HEK293 (cell line): ENCODE data around the gene SEC11A.

Experiments
- CTCF ChIP-seq: fragments of 450-650 bp; formaldehyde crosslinking; IDR thresholded peaks from 2 replicates; pipeline ENCODE4 v1.5.1; 2016; ENCODE audit warnings: missing biosample characterization, missing genetic modification characterization
- HIC1 ChIP-seq: fragments of 450-650 bp; formaldehyde crosslinking; IDR thresholded peaks from 2 replicates; pipeline ENCODE4 v1.5.1; 2016; ENCODE audit warnings: missing biosample characterization, missing genetic modification characterization
- REST ChIP-seq: fragments of 450-650 bp; formaldehyde crosslinking; IDR thresholded peaks from 2 replicates; pipeline ENCODE4 v1.5.1; 2016; ENCODE audit warnings: missing biosample characterization, missing genetic modification characterization
- TRIM28 ChIP-seq: IDR thresholded peaks from 2 replicates; pipeline ENCODE4 v1.6.1; 2011; ENCODE audit warnings: low read length, control low read depth, borderline replicate concordance
- ZBTB10 ChIP-seq: fragments of 450-650 bp; formaldehyde crosslinking; IDR thresholded peaks from 2 replicates; pipeline ENCODE4 v1.5.1; 2016; ENCODE audit warnings: missing biosample characterization, missing genetic modification characterization
- ZNF140 ChIP-seq: fragments of 450-650 bp; formaldehyde crosslinking; IDR thresholded peaks from 2 replicates; pipeline ENCODE4 v1.5.1; 2016; ENCODE audit warnings: missing biosample characterization, missing genetic modification characterization
- ZNF223 ChIP-seq: fragments of 450-650 bp; formaldehyde crosslinking; IDR thresholded peaks from 2 replicates; pipeline ENCODE4 v1.5.1; 2016; ENCODE audit warnings: missing biosample characterization, missing genetic modification characterization
- ZNF416 ChIP-seq: fragments of 450-650 bp; formaldehyde crosslinking; IDR thresholded peaks from 2 replicates; pipeline ENCODE4 v1.5.1; 2016; ENCODE audit warnings: missing biosample characterization, missing genetic modification characterization
- ZNF423 ChIP-seq: fragments of 450-650 bp; formaldehyde crosslinking; IDR thresholded peaks from 2 replicates; pipeline ENCODE4 v1.5.1; 2016; ENCODE audit warnings: missing biosample characterization, missing genetic modification characterization
- ZNF544 ChIP-seq: fragments of 450-650 bp; formaldehyde crosslinking; IDR thresholded peaks from 2 replicates; pipeline ENCODE4 v1.5.0; 2017; ENCODE audit warnings: missing biosample characterization, missing genetic modification characterization
- ZNF596 ChIP-seq: fragments of 450-650 bp; IDR thresholded peaks from 2 replicates; pipeline ENCODE4 v1.5.0; 2018; ENCODE audit warnings: missing biosample characterization, mild to moderate bottlenecking, missing genetic modification characterization, moderate library complexity
- ZNF660 ChIP-seq: fragments of 450-650 bp; IDR thresholded peaks from 2 replicates; pipeline ENCODE4 v1.5.1; 2018; ENCODE audit warnings: missing biosample characterization, mild to moderate bottlenecking, missing genetic modification characterization

GRCh38 chr15:84765675-84766074 lies 49.7 kb upstream of the SEC11A start:
- TF ChIP-seq CTCF (tag by site-specific recombination): no peak
- no peak for TF ChIP-seq ZNF660 (tag by site-specific recombination)
- TF ChIP-seq ZNF223 (tag by site-specific recombination): no peak
- TF ChIP-seq ZNF423 (tag by site-specific recombination): no peak
- TF ChIP-seq REST (tag by site-specific recombination): no peak
- no peak for TF ChIP-seq ZNF596 (tag by site-specific recombination)
- no peak for TF ChIP-seq ZNF416 (tag by site-specific recombination)
- TF ChIP-seq ZNF544 (tag by site-specific recombination): no peak
- no peak for TF ChIP-seq HIC1 (tag by site-specific recombination)
- TF ChIP-seq ZBTB10 (tag by site-specific recombination): no peak
- no peak for TF ChIP-seq TRIM28
- TF ChIP-seq ZNF140 (tag by site-specific recombination): no peak
